Measurements from ENCODE around the gene STAT5B.
"Not testable (repeated sequence)": the region's sequence is repeated elsewhere in the genome, so short reads cannot be mapped to it uniquely, and the experiment has no call there.

The STAT5B gene

GRCh38 chr17:42227849-42228700 lies 48.1 kb downstream of the STAT5B start:
- no peak for DNase-seq

GRCh38 chr17:42225646-42226045 lies 50.5 kb downstream of the STAT5B start:
- DNase-seq: no peak

- DNase-seq: no peak
Measured at GRCh38 chr17:42224651-42225050, 51.5 kb downstream of the STAT5B start.

- no peak for DNase-seq
Measured at GRCh38 chr17:42221886-42222745, 54.1 kb downstream of the STAT5B start.

GRCh38 chr17:42219280-42219679 lies 56.9 kb downstream of the STAT5B start:
- DNase-seq: not testable (repeated sequence)

GRCh38 chr17:42214156-42214555 lies 62.0 kb downstream of the STAT5B start:
- no peak for DNase-seq

- no peak for DNase-seq
Measured at GRCh38 chr17:42212382-42212781, 63.8 kb downstream of the STAT5B start.

- DNase-seq: peak; percentile 66
Measured at GRCh38 chr17:42211921-42212341, 64.3 kb downstream of the STAT5B start.

GRCh38 chr17:42210046-42210445 lies 66.1 kb downstream of the STAT5B start:
- no peak for DNase-seq

- not testable (repeated sequence) for DNase-seq
Measured at GRCh38 chr17:42206153-42206612, 70.0 kb downstream of the STAT5B start.

GRCh38 chr17:42203354-42203753 lies 72.8 kb downstream of the STAT5B start:
- no peak for DNase-seq

- no peak for DNase-seq
Measured at GRCh38 chr17:42202696-42203095, 73.5 kb downstream of the STAT5B start.

- no peak for DNase-seq
Measured at GRCh38 chr17:42202159-42202558, 74.0 kb downstream of the STAT5B start.

- no peak for DNase-seq
Measured at GRCh38 chr17:42201458-42201772, 74.8 kb downstream of the STAT5B start.

GRCh38 chr17:42200706-42201457 lies 75.3 kb downstream of the STAT5B start:
- DNase-seq: no peak

- DNase-seq: no peak
Measured at GRCh38 chr17:42199416-42200011, 76.7 kb downstream of the STAT5B start.

- DNase-seq: no peak
Measured at GRCh38 chr17:42198897-42199296, 77.3 kb downstream of the STAT5B start.

GRCh38 chr17:42197564-42198156 lies 78.5 kb downstream of the STAT5B start:
- DNase-seq: no peak

- DNase-seq: peak; percentile 84
Measured at GRCh38 chr17:42193969-42194899, 82.0 kb downstream of the STAT5B start, which contains the start of gene GHDC. GHDC (minus strand) TSS chr17:42194494; CDS start chr17:42193581, 913 bp downstream.

- DNase-seq: no peak
Measured at GRCh38 chr17:42193216-42193968, 82.8 kb downstream of the STAT5B start.

Measured in right forelimb (tissue), 1 donor.